ENCODE measurements around the gene RNF180.

DNA sequence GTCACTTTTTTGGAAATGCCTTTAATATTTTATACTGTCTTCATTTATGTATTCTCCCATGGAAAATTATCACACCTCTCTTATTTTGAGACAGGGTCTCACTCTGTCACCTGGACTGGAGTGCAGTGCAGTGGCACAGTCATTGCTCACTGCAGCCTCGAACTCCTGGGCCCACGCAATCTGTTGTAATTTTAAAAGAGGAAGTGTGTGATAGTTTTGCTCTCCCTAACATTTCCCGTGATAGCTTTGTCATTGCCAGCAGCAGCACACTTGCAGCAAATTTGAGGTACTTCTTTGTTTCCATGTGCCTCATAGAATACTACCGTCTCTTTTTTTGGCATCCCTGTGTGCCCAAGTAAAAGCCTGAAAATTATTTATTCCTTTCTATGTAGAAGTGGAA is 103.5 kb downstream of the RNF180 start:
- no peak for TF ChIP-seq POLR2A (IDR thresholded peaks at IDR 0.05)
- TF ChIP-seq, protein P1, sequence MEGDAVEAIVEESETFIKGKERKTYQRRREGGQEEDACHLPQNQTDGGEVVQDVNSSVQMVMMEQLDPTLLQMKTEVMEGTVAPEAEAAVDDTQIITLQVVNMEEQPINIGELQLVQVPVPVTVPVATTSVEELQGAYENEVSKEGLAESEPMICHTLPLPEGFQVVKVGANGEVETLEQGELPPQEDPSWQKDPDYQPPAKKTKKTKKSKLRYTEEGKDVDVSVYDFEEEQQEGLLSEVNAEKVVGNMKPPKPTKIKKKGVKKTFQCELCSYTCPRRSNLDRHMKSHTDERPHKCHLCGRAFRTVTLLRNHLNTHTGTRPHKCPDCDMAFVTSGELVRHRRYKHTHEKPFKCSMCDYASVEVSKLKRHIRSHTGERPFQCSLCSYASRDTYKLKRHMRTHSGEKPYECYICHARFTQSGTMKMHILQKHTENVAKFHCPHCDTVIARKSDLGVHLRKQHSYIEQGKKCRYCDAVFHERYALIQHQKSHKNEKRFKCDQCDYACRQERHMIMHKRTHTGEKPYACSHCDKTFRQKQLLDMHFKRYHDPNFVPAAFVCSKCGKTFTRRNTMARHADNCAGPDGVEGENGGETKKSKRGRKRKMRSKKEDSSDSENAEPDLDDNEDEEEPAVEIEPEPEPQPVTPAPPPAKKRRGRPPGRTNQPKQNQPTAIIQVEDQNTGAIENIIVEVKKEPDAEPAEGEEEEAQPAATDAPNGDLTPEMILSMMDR (IDR thresholded peaks at IDR 0.05), result no peak
